ENCODE measurements around the gene MEI4.

MEI4 gene

GRCh38 chr6:77926198-77926751 is 273.4 kb downstream of the MEI4 start:
- Histone ChIP-seq H3K4me3 (ENCODE audit: extremely low read depth, insufficient read depth, low read length, poor library complexity, severe bottlenecking) (no peak overlapping the region), H3K36me3 (ENCODE audit: control insufficient read depth, insufficient read depth, low read length) (no peaks in the 10 kb centered on the region), H3K4me1 (ENCODE audit: control insufficient read depth, insufficient read depth, low read length, poor library complexity, severe bottlenecking) (no peaks in the 10 kb centered on the region), H3K9me3 (ENCODE audit: control insufficient read depth, low read length) (no peaks in the 10 kb centered on the region), H3K27ac (ENCODE audit: low read depth, low read length, severe bottlenecking) (no peak overlapping the region)
- WGBS, 2 experiments (ENCODE audit: insufficient coverage in 2 of 2) = 42 to 75% methylated on average over 1 to 2 of the region's 3 CpGs

- Histone ChIP-seq H3K27ac (ENCODE audit: low read depth, low read length, severe bottlenecking) (no peak overlapping the region), H3K36me3 (ENCODE audit: control insufficient read depth, insufficient read depth, low read length) (no peaks in the 10 kb centered on the region), H3K9me3 (ENCODE audit: control insufficient read depth, low read length) (no peaks in the 10 kb centered on the region), H3K4me3 (ENCODE audit: extremely low read depth, insufficient read depth, low read length, poor library complexity, severe bottlenecking) (no peak overlapping the region), H3K4me1 (ENCODE audit: control insufficient read depth, insufficient read depth, low read length, poor library complexity, severe bottlenecking) (no peaks in the 10 kb centered on the region)
- WGBS, 2 experiments (ENCODE audit: insufficient coverage in 2 of 2) = 100% methylated on average over 1 of the region's 2 CpGs; no CpG with 5 or more reads in 1 of the 2 experiments
These were observed 277.5 kb downstream of the MEI4 start for GRCh38 chr6:77930382-77930781.

- H3K9me3 ChIP-seq (ENCODE audit: control insufficient read depth, low read length) = no peaks in the 10 kb centered on the region
- H3K27ac ChIP-seq (ENCODE audit: low read depth, low read length, severe bottlenecking) = no peak overlapping the region
- no peaks in the 10 kb centered on the region for H3K4me1 ChIP-seq (ENCODE audit: control insufficient read depth, insufficient read depth, low read length, poor library complexity, severe bottlenecking)
- H3K36me3 ChIP-seq (ENCODE audit: control insufficient read depth, insufficient read depth, low read length) = no peaks in the 10 kb centered on the region
- no peak overlapping the region for H3K4me3 ChIP-seq (ENCODE audit: extremely low read depth, insufficient read depth, low read length, poor library complexity, severe bottlenecking)
These were observed 278.1 kb downstream of the MEI4 start for GRCh38 chr6:77930952-77931351.

- Histone ChIP-seq H3K4me3 (ENCODE audit: extremely low read depth, insufficient read depth, low read length, poor library complexity, severe bottlenecking) (no peak overlapping the region), H3K4me1 (ENCODE audit: control insufficient read depth, insufficient read depth, low read length, poor library complexity, severe bottlenecking) (no peaks in the 10 kb centered on the region), H3K9me3 (ENCODE audit: control insufficient read depth, low read length) (peaks cover 5% of the 10 kb centered on the region), H3K27ac (ENCODE audit: low read depth, low read length, severe bottlenecking) (no peak overlapping the region), H3K36me3 (ENCODE audit: control insufficient read depth, insufficient read depth, low read length) (no peaks in the 10 kb centered on the region)
- 96% methylated on average over 3 of the region's 4 CpGs; no CpG with 5 or more reads in 1 of the 2 experiments for WGBS, 2 experiments (ENCODE audit: insufficient coverage in 2 of 2)
These were observed 309.2 kb downstream of the MEI4 start for GRCh38 chr6:77962070-77962469.

GRCh38 chr6:77965449-77965848 is 312.6 kb downstream of the MEI4 start:
- WGBS, 2 experiments (ENCODE audit: insufficient coverage in 2 of 2) = no CpG with 5 or more reads among the region's 1 CpG
- H3K36me3 ChIP-seq (ENCODE audit: control insufficient read depth, insufficient read depth, low read length) = no peaks in the 10 kb centered on the region
- no peaks in the 10 kb centered on the region for H3K4me1 ChIP-seq (ENCODE audit: control insufficient read depth, insufficient read depth, low read length, poor library complexity, severe bottlenecking)
- peaks cover 5% of the 10 kb centered on the region for H3K9me3 ChIP-seq (ENCODE audit: control insufficient read depth, low read length)
- no peak overlapping the region for H3K4me3 ChIP-seq (ENCODE audit: extremely low read depth, insufficient read depth, low read length, poor library complexity, severe bottlenecking)
- H3K27ac ChIP-seq (ENCODE audit: low read depth, low read length, severe bottlenecking) = no peak overlapping the region

- no peaks in the 10 kb centered on the region for H3K36me3 ChIP-seq (ENCODE audit: control insufficient read depth, insufficient read depth, low read length)
- H3K27ac ChIP-seq (ENCODE audit: low read depth, low read length, severe bottlenecking) = no peak overlapping the region
- H3K4me1 ChIP-seq (ENCODE audit: control insufficient read depth, insufficient read depth, low read length, poor library complexity, severe bottlenecking) = no peaks in the 10 kb centered on the region
- no peaks in the 10 kb centered on the region for H3K9me3 ChIP-seq (ENCODE audit: control insufficient read depth, low read length)
- no peak overlapping the region for H3K4me3 ChIP-seq (ENCODE audit: extremely low read depth, insufficient read depth, low read length, poor library complexity, severe bottlenecking)
These were observed 319.5 kb downstream of the MEI4 start for GRCh38 chr6:77972334-77972733.

Measured in mesodermal cell (in vitro differentiated cells).